ENCODE measurements around the gene ECM2. TPM values are rescaled to one million over a fixed set of nuclear protein-coding genes. Genes with fewer than 3 reads are reported as not detected.

ECM2 gene
- total RNA-seq, 4 donors from 2014 or later: 4.9 to 15.2 (median 12.6) TPM

DNA sequence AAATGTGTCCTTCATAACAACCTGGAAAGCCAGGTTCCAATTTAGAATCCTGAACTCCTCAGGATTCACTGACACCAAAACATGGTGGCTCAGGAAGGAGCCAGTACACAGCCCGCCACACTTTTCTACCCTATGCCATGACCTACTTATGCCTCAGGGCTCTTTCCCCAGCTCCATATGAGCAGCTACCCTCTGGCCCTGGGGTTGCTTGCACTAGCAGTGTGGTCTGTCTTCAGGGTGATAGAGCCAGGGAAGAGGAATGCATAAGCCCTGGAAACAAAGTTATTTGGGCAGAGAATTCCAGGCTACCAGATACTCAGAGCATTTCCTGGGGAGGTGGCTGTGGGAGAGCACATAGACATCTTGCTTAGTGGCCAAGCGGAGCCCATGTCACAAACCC is 15.0 kb upstream of the ECM2 start:
- DNase-seq: no peak
- WGBS, 2 donors: 92 to 95% methylated on average over 2 of the region's 2 CpGs
- intact Hi-C loops (cut with DNase I): no loop called here

DNA sequence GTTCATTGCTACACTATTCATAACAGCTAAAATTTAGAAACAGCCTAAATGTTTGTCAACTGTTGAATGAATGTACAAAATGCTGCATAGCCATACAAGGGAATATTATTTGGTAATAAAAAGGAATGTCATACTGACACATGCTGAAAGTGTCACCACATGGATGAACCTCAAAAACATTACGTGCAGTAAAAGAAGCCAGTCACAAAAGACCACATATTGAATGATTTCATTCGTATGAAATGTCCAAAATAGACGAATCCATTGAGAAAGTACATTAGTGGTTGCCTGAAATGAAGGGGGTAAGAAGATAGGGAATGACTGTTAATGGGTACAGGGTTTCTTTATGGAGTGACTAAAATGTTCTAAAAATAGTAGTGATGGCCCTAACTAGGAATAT is 11.6 kb upstream of the ECM2 start:
- DNase-seq: no peak
- no peak for TF ChIP-seq POLR2A (IDR thresholded peaks at IDR 0.05)
- TF ChIP-seq, protein P1, sequence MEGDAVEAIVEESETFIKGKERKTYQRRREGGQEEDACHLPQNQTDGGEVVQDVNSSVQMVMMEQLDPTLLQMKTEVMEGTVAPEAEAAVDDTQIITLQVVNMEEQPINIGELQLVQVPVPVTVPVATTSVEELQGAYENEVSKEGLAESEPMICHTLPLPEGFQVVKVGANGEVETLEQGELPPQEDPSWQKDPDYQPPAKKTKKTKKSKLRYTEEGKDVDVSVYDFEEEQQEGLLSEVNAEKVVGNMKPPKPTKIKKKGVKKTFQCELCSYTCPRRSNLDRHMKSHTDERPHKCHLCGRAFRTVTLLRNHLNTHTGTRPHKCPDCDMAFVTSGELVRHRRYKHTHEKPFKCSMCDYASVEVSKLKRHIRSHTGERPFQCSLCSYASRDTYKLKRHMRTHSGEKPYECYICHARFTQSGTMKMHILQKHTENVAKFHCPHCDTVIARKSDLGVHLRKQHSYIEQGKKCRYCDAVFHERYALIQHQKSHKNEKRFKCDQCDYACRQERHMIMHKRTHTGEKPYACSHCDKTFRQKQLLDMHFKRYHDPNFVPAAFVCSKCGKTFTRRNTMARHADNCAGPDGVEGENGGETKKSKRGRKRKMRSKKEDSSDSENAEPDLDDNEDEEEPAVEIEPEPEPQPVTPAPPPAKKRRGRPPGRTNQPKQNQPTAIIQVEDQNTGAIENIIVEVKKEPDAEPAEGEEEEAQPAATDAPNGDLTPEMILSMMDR (IDR thresholded peaks at IDR 0.05): no peak
- H3K36me3 ChIP-seq: no peaks in the 10 kb centered on the region
- H3K27me3 ChIP-seq: no peaks in the 10 kb centered on the region
- no peaks in the 10 kb centered on the region for H3K4me1 ChIP-seq
- no peaks in the 10 kb centered on the region for H3K9me3 ChIP-seq
- H3K4me3 ChIP-seq (replicated peaks in 1 of 3): no peak overlapping the region
- H3K27ac ChIP-seq: no peak overlapping the region
- intact Hi-C loops (cut with DNase I): no loop called here
- WGBS, 2 donors: 80 to 94% methylated on average over 3 of the region's 3 CpGs

More for the DNA sequence above, 15.0 kb upstream of the ECM2 start:
- no peaks in the 10 kb centered on the region for H3K4me1 ChIP-seq
- no peaks in the 10 kb centered on the region for H3K27me3 ChIP-seq
- H3K4me3 ChIP-seq (replicated peaks in 1 of 3): no peak overlapping the region
- no peak overlapping the region for H3K27ac ChIP-seq
- TF ChIP-seq, protein P1 (IDR thresholded peaks at IDR 0.05): no peak
- TF ChIP-seq POLR2A (IDR thresholded peaks at IDR 0.05): no peak
- H3K36me3 ChIP-seq: no peaks in the 10 kb centered on the region
- H3K9me3 ChIP-seq: no peaks in the 10 kb centered on the region

DNA sequence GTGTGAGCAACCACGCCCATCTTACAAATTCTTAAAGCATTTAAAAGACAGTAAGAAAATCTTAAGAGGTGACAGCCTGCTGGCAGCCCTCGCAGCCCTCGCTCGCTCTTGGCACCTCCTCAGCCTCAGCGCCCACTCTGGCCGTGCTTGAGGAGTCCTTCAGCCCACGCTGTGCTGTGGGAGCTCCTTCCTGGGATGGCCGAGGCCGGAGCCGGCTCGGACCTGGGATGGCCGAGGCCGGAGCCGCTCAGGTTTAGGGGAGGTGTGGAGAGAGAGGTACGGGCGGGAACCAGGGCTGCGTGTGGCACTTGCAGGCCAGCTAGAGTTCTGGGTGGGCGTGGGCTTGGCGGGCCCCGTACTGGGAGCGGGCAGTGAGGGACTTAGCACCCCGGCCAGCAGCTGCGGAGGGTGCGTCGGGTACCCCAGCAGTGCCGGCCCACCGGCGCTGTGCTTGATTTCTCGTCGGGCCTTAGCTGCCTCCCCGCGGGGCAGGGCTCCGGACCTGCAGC is 9.3 kb upstream of the ECM2 start:
- Histone ChIP-seq H3K27me3 (no peaks in the 10 kb centered on the region), H3K36me3 (no peaks in the 10 kb centered on the region), H3K4me3 (replicated peaks in 1 of 3) (no peak overlapping the region), H3K27ac (no peak overlapping the region), H3K9me3 (no peaks in the 10 kb centered on the region), H3K4me1 (no peaks in the 10 kb centered on the region)
- no peak for DNase-seq
- 97% methylated on average over 30 to 33 of the region's 33 CpGs for WGBS, 2 donors
- intact Hi-C loops (cut with DNase I): no loop called here
- TF ChIP-seq, protein P1 (IDR thresholded peaks at IDR 0.05): no peak
- TF ChIP-seq POLR2A (IDR thresholded peaks at IDR 0.05): no peak

- Histone ChIP-seq H3K4me3 (replicated peaks in 1 of 3) (no peak overlapping the region), H3K36me3 (no peaks in the 10 kb centered on the region), H3K27ac (no peak overlapping the region), H3K27me3 (no peaks in the 10 kb centered on the region), H3K4me1 (no peaks in the 10 kb centered on the region), H3K9me3 (no peaks in the 10 kb centered on the region)
- 88 to 97% methylated on average over 7 of the region's 7 CpGs for WGBS, 2 donors
- intact Hi-C loops (cut with DNase I): no loop called here
- no peak for DNase-seq
- no peak for TF ChIP-seq POLR2A (IDR thresholded peaks at IDR 0.05)
- TF ChIP-seq, protein P1 (IDR thresholded peaks at IDR 0.05): no peak
Measured at GRCh38 chr9:92543972-92544371, 8.2 kb upstream of the ECM2 start.

- intact Hi-C loops (cut with DNase I): no loop called here
- no peak for TF ChIP-seq POLR2A (IDR thresholded peaks at IDR 0.05)
- TF ChIP-seq, protein P1 (IDR thresholded peaks at IDR 0.05): no peak
- Histone ChIP-seq H3K4me1 (peaks cover 0 to 17% of the 10 kb centered on the region in 2 donors), H3K4me3 (replicated peaks in 1 of 3) (no peak overlapping the region), H3K36me3 (no peaks in the 10 kb centered on the region), H3K27me3 (no peaks in the 10 kb centered on the region), H3K9me3 (no peaks in the 10 kb centered on the region), H3K27ac (no peak overlapping the region)
- WGBS, 2 donors: 92 to 96% methylated on average over 2 of the region's 2 CpGs
- no peak for DNase-seq
Measured at GRCh38 chr9:92538541-92538940, 2.8 kb upstream of the ECM2 start.

Data from thyroid gland (tissue), 4 donors.